IPS DF 6.9 (cell line): Measurements from ENCODE around the gene PDGFC.

ENCODE experiments used
- DNase-seq: peaks from one replicate; pipeline ENCODE4 v3.0.0-alpha.2; 2013; ENCODE audit warnings: low read depth, low spot score
- H3K27ac ChIP-seq: one replicate; pipeline ENCODE4 v1.5.1; 2013; ENCODE audit warnings: low read length, control low read depth
- H3K27me3 ChIP-seq: 2 replicates; pipeline ENCODE4 v1.6.1; 2013; ENCODE audit warnings: mild to moderate bottlenecking, low read length; ENCODE audit not compliant: control insufficient read depth, insufficient read depth
- H3K36me3 ChIP-seq: 2 replicates; pipeline ENCODE4 v1.6.1; 2013; ENCODE audit warnings: low read length; ENCODE audit not compliant: control insufficient read depth, insufficient read depth
- H3K4me1 ChIP-seq: 2 replicates; pipeline ENCODE4 v1.6.1; 2013; ENCODE audit warnings: low read length; ENCODE audit not compliant: control insufficient read depth, insufficient read depth
- H3K4me3 ChIP-seq: 2 replicates; pipeline ENCODE4 v1.5.1; 2013; ENCODE audit warnings: mild to moderate bottlenecking, low read length
- H3K9me3 ChIP-seq: 2 replicates; pipeline ENCODE4 v1.6.1; 2013; ENCODE audit warnings: low read length, inconsistent platforms; ENCODE audit not compliant: control insufficient read depth, insufficient read depth
- WGBS: extraction: QIAGEN DNeasy Blood & Tissue Kit; methylation state at CpG from one replicate; pipeline ENCODE4 v1.1.7; 2013; ENCODE audit warnings: mixed read lengths, missing lambda C conversion rate; ENCODE audit not compliant: insufficient read length, insufficient coverage; 5-methylcytosine and 5-hydroxymethylcytosine counted together

PDGFC gene

GRCh38 chr4:156909010-156909409 is 62.6 kb downstream of the PDGFC start:
- H3K4me3 ChIP-seq, result no peak overlapping the region
- whole genome bisulfite sequencing, result no CpG with 5 or more reads among the region's 2 CpGs
- H3K4me1 ChIP-seq, result no peaks in the 10 kb centered on the region

GRCh38 chr4:156906325-156906724 is 65.3 kb downstream of the PDGFC start:
- WGBS, result no CpG with 5 or more reads among the region's 2 CpGs
- no peak for DNase-seq
- Histone ChIP-seq H3K36me3 (no peaks in the 10 kb centered on the region), H3K27me3 (no peaks in the 10 kb centered on the region), H3K27ac (no peak overlapping the region), H3K4me1 (no peaks in the 10 kb centered on the region), H3K9me3 (no peaks in the 10 kb centered on the region), H3K4me3 (no peak overlapping the region)

More at GRCh38 chr4:156909010-156909409, 62.6 kb downstream of the PDGFC start:
- Histone ChIP-seq H3K36me3 (no peaks in the 10 kb centered on the region), H3K27ac (no peak overlapping the region), H3K27me3 (no peaks in the 10 kb centered on the region), H3K9me3 (no peaks in the 10 kb centered on the region)
- DNase-seq, result no peak

GRCh38 chr4:156901871-156902270 is 69.7 kb downstream of the PDGFC start:
- Histone ChIP-seq H3K27me3 (no peaks in the 10 kb centered on the region), H3K4me1 (no peaks in the 10 kb centered on the region), H3K9me3 (no peaks in the 10 kb centered on the region), H3K27ac (no peak overlapping the region), H3K4me3 (no peak overlapping the region), H3K36me3 (no peaks in the 10 kb centered on the region)
- no peak for DNase-seq
- no CpG with 5 or more reads among the region's 3 CpGs for WGBS

- no peak for DNase-seq
- Histone ChIP-seq H3K27me3 (no peaks in the 10 kb centered on the region), H3K4me1 (no peaks in the 10 kb centered on the region), H3K9me3 (no peaks in the 10 kb centered on the region), H3K4me3 (no peak overlapping the region), H3K36me3 (no peaks in the 10 kb centered on the region), H3K27ac (no peak overlapping the region)
- no CpG with 5 or more reads among the region's 3 CpGs for WGBS
Observed at GRCh38 chr4:156898373-156899117, 73.1 kb downstream of the PDGFC start.

- no CpG with 5 or more reads among the region's 1 CpG for whole genome bisulfite sequencing
- no peak overlapping the region for H3K27ac ChIP-seq
- no peak for DNase-seq
- H3K4me3 ChIP-seq, result no peak overlapping the region
- H3K27me3 ChIP-seq, result no peaks in the 10 kb centered on the region
- no peaks in the 10 kb centered on the region for H3K4me1 ChIP-seq
- H3K36me3 ChIP-seq, result no peaks in the 10 kb centered on the region
- H3K9me3 ChIP-seq, result no peaks in the 10 kb centered on the region
Observed at GRCh38 chr4:156896527-156896926, 75.1 kb downstream of the PDGFC start.

- H3K4me3 ChIP-seq, result no peak overlapping the region
- H3K4me1 ChIP-seq, result no peaks in the 10 kb centered on the region
- H3K9me3 ChIP-seq, result no peaks in the 10 kb centered on the region
- no peaks in the 10 kb centered on the region for H3K36me3 ChIP-seq
- no peak overlapping the region for H3K27ac ChIP-seq
- no CpG with 5 or more reads among the region's 1 CpG for WGBS
- no peaks in the 10 kb centered on the region for H3K27me3 ChIP-seq
- no peak for DNase-seq
Observed at GRCh38 chr4:156894234-156894633, 77.4 kb downstream of the PDGFC start.

- H3K4me1 ChIP-seq, result no peaks in the 10 kb centered on the region
- no peaks in the 10 kb centered on the region for H3K27me3 ChIP-seq
- WGBS, result no CpG with 5 or more reads among the region's 2 CpGs
- H3K36me3 ChIP-seq, result no peaks in the 10 kb centered on the region
- no peak overlapping the region for H3K4me3 ChIP-seq
- no peaks in the 10 kb centered on the region for H3K9me3 ChIP-seq
- DNase-seq, result no peak
- no peak overlapping the region for H3K27ac ChIP-seq
Observed at GRCh38 chr4:156892805-156893204, 78.8 kb downstream of the PDGFC start.

- H3K4me3 ChIP-seq, result no peak overlapping the region
- DNase-seq, result no peak
Observed at GRCh38 chr4:156889616-156890594, 81.7 kb downstream of the PDGFC start.

GRCh38 chr4:156888762-156889161 is 82.8 kb downstream of the PDGFC start:
- Histone ChIP-seq H3K36me3 (no peaks in the 10 kb centered on the region), H3K27ac (no peak overlapping the region), H3K4me1 (no peaks in the 10 kb centered on the region), H3K27me3 (no peaks in the 10 kb centered on the region), H3K9me3 (no peaks in the 10 kb centered on the region), H3K4me3 (no peak overlapping the region)
- no CpG with 5 or more reads among the region's 3 CpGs for WGBS
- DNase-seq, result no peak

More at GRCh38 chr4:156889616-156890594, 81.7 kb downstream of the PDGFC start:
- Histone ChIP-seq H3K4me1 (no peaks in the 10 kb centered on the region), H3K9me3 (no peaks in the 10 kb centered on the region), H3K27me3 (no peaks in the 10 kb centered on the region), H3K27ac (no peak overlapping the region), H3K36me3 (no peaks in the 10 kb centered on the region)
- no CpG with 5 or more reads among the region's 8 CpGs for WGBS

GRCh38 chr4:156886481-156886880 is 85.1 kb downstream of the PDGFC start:
- Histone ChIP-seq H3K4me3 (no peak overlapping the region), H3K4me1 (no peaks in the 10 kb centered on the region), H3K27me3 (no peaks in the 10 kb centered on the region), H3K36me3 (no peaks in the 10 kb centered on the region), H3K9me3 (no peaks in the 10 kb centered on the region), H3K27ac (no peak overlapping the region)
- no CpG with 5 or more reads among the region's 2 CpGs for WGBS
- no peak for DNase-seq
